DND-41 (cell line): Measurements from ENCODE around the gene ZBTB3.
"Not testable (repeated sequence)": the region's sequence is repeated elsewhere in the genome, so short reads cannot be mapped to it uniquely, and the experiment has no call there.

ENCODE experiments used
- CTCF ChIP-seq: IDR thresholded peaks from 2 replicates; pipeline ENCODE4 v1.5.1; 2012; ENCODE audit warnings: borderline replicate concordance, low read length, moderate library complexity, mild to moderate bottlenecking; ENCODE audit not compliant: poor library complexity, severe bottlenecking; ENCODE audit errors: extremely low read depth
- EZH2 ChIP-seq: IDR thresholded peaks from 3 replicates; pipeline ENCODE4 v1.6.1; 2012; ENCODE audit warnings: borderline replicate concordance, low read depth, mild to moderate bottlenecking, moderate library complexity, low read length, inconsistent platforms; ENCODE audit not compliant: severe bottlenecking

GRCh38 chr11:62730076-62730475 is 23.9 kb downstream of the ZBTB3 start:
- TF ChIP-seq CTCF, EZH2: not testable (repeated sequence)
